CD14-positive monocyte (primary cell): ENCODE measurements around the gene CELF2. TPM values are rescaled to one million over a fixed set of nuclear protein-coding genes. Genes with fewer than 3 reads are reported as not detected.
A peak's percentile ranks its signal among the peaks of the same experiment; 100 is the strongest.

Experiments used
- DNase-seq, 3 donors: peaks; one replicate each; pipeline ENCODE4 v3.0.0-alpha.2; 2011 to 2022
- H2AFZ ChIP-seq: 2 replicates; pipeline ENCODE4 v1.6.0; 2012; ENCODE audit warnings: mild to moderate bottlenecking, low read depth, low read length, inconsistent platforms; ENCODE audit not compliant: insufficient read depth, poor library complexity, severe bottlenecking
- H3K27ac ChIP-seq, 2 donors: 1 replicate in 1 of 2; 2 replicates in 1 of 2; pipeline ENCODE4 v1.5.1; 2012 to 2013; ENCODE audit warnings: low read length in 2 of 2, control low read depth in 1 of 2, inconsistent platforms in 1 of 2, low read depth in 1 of 2, mild to moderate bottlenecking in 1 of 2
- H3K27me3 ChIP-seq, 2 donors: one replicate each; pipeline versions ENCODE4 v1.6.0 to v1.6.1; 2011 to 2013; ENCODE audit warnings: low read length in 2 of 2; ENCODE audit not compliant: control insufficient read depth in 2 of 2, insufficient read depth in 2 of 2
- H3K36me3 ChIP-seq, 2 donors: replicated peaks in 1 of 2; 1 replicate in 1 of 2; 2 replicates in 1 of 2; pipeline versions ENCODE4 v1.5.1 to v1.6.1; 2012 to 2013; ENCODE audit warnings: low read length in 2 of 2, control low read depth in 1 of 2, inconsistent platforms in 1 of 2, mild to moderate bottlenecking in 1 of 2; ENCODE audit not compliant: insufficient read depth in 2 of 2, control insufficient read depth in 1 of 2
- H3K4me1 ChIP-seq, 2 donors: 1 replicate in 1 of 2; 2 replicates in 1 of 2; pipeline versions ENCODE4 v1.5.1 to v1.6.1; 2012 to 2013; ENCODE audit warnings: low read length in 2 of 2, control low read depth in 1 of 2, inconsistent platforms in 1 of 2, mild to moderate bottlenecking in 1 of 2, moderate library complexity in 1 of 2; ENCODE audit not compliant: insufficient read depth in 2 of 2, control insufficient read depth in 1 of 2
- H3K4me2 ChIP-seq: replicated peaks from 2 replicates; pipeline ENCODE3; 2012; ENCODE audit warnings: low read length, moderate library complexity, mild to moderate bottlenecking; ENCODE audit not compliant: poor library complexity, severe bottlenecking; ENCODE audit errors: extremely low read depth
- H3K4me3 ChIP-seq, 3 experiments: fragments of 200-600 bp in 1 of 3; sonication (generic) in 1 of 3; replicated peaks in 1 of 3; 1 replicate in 2 of 3; 2 replicates in 1 of 3; pipeline ENCODE4 v1.5.1; 2011 to 2013; ENCODE audit warnings: low read length in 3 of 3, mild to moderate bottlenecking in 3 of 3, control low read depth in 2 of 3, low read depth in 2 of 3, inconsistent platforms in 1 of 3, moderate library complexity in 1 of 3
- H3K79me2 ChIP-seq: 2 replicates; pipeline ENCODE4 v1.6.0; 2012; ENCODE audit warnings: mild to moderate bottlenecking, control low read depth, inconsistent platforms, low read length, moderate library complexity; ENCODE audit not compliant: insufficient read depth
- H3K9ac ChIP-seq: 2 replicates; pipeline ENCODE4 v1.6.0; 2017; ENCODE audit warnings: low read length, mild to moderate bottlenecking; ENCODE audit not compliant: insufficient read depth, poor library complexity, severe bottlenecking
- H3K9me3 ChIP-seq, 2 donors: replicated peaks in 1 of 2; 1 replicate in 1 of 2; 2 replicates in 1 of 2; pipeline versions ENCODE4 v1.5.1 to v1.6.1; 2012 to 2013; ENCODE audit warnings: low read length in 2 of 2, control low read depth in 1 of 2; ENCODE audit not compliant: control insufficient read depth in 1 of 2, insufficient read depth in 1 of 2
- H4K20me1 ChIP-seq: 2 replicates; pipeline ENCODE4 v1.6.0; 2012; ENCODE audit warnings: mild to moderate bottlenecking, low read length, control low read depth, moderate library complexity; ENCODE audit not compliant: insufficient read depth
- H3K27ac Mint-ChIP-seq, 7 donors: one replicate each; pipeline ENCODE4 v1.8.0; 2020; ENCODE audit warnings: mild to moderate bottlenecking in 7 of 7, mixed read lengths in 7 of 7, moderate library complexity in 6 of 7, inconsistent platforms in 2 of 7
- H3K27me3 Mint-ChIP-seq, 3 donors: one replicate each; pipeline ENCODE4 v1.8.0; 2021 to 2022; ENCODE audit warnings: low read depth in 3 of 3, mild to moderate bottlenecking in 3 of 3, mixed read lengths in 3 of 3, moderate library complexity in 3 of 3, inconsistent platforms in 1 of 3
- H3K36me3 Mint-ChIP-seq, 2 donors: one replicate each; pipeline ENCODE4 v1.8.0; 2020; ENCODE audit warnings: mixed read lengths in 2 of 2, inconsistent platforms in 1 of 2, mild to moderate bottlenecking in 1 of 2
- H3K4me1 Mint-ChIP-seq: one replicate; pipeline ENCODE4 v1.8.0; 2020; ENCODE audit warnings: mild to moderate bottlenecking, mixed read lengths
- H3K4me3 Mint-ChIP-seq, 2 donors: one replicate each; pipeline ENCODE4 v1.8.0; 2020; ENCODE audit warnings: mild to moderate bottlenecking in 2 of 2, mixed read lengths in 2 of 2, moderate library complexity in 1 of 2
- H3K9me3 Mint-ChIP-seq, 7 donors: one replicate each; pipeline ENCODE4 v1.8.0; 2020 to 2022; ENCODE audit warnings: mixed read lengths in 7 of 7, mild to moderate bottlenecking in 6 of 7, moderate library complexity in 6 of 7, inconsistent platforms in 2 of 7
- CTCF ChIP-seq: fragments of 200-600 bp; IDR thresholded peaks from one replicate; pipeline ENCODE4 v1.8.0; 2022; ENCODE audit warnings: antibody characterized with exemption, mild to moderate bottlenecking
- WGBS: methylation state at CpG from one replicate; pipeline ENCODE4 v1.1.5; 2013; ENCODE audit warnings: missing lambda C conversion rate; ENCODE audit not compliant: insufficient coverage; 5-methylcytosine and 5-hydroxymethylcytosine counted together
- intact Hi-C, 2 donors: fragments of 100-400 bp; cut with micrococcal nuclease; formaldehyde crosslinking; loops; one replicate each; pipeline versions ENCODE4 v1.15.0 to v1.15.1; 2023
- polyA plus RNA-seq, 3 donors: library from polyadenylated mRNA; depleted of rRNA in 1 of 3; unstranded in 2 of 3; stranded (reverse) in 1 of 3; fragments of 300-500 nt in 2 of 3; fragments of >200 nt in 1 of 3; fragmentation: Illumina TruSeq in 2 of 3; gene quantifications; 1 replicate in 2 of 3; 2 replicates in 1 of 3; pipeline ENCODE4 v1.2.3, GENCODE V29; 2012 to 2021

The CELF2 gene
- polyA plus RNA-seq, 3 donors: 53.5 to 93.3 (median 80.5) TPM

GRCh38 chr10:11098666-11099065, 81.0 kb downstream of the CELF2 start:
- intact Hi-C loops: no loop called here
- DNase-seq: no peak
- no peak overlapping the region for H3K4me3 Mint-ChIP-seq
- Histone ChIP-seq H3K27ac (no peak overlapping the region), H3K27me3 (no peaks in the 10 kb centered on the region), H3K79me2 (no peaks in the 10 kb centered on the region), H3K9ac (no peak overlapping the region), H2AFZ (no peak overlapping the region), H3K4me3 (no peak overlapping the region), H3K36me3 (no peaks in the 10 kb centered on the region), H3K4me1 (no peaks in the 10 kb centered on the region), H3K4me2 (no peak overlapping the region), H4K20me1 (no peaks in the 10 kb centered on the region), H3K9me3 (no peaks in the 10 kb centered on the region)
- no peaks in the 10 kb centered on the region for H3K36me3 Mint-ChIP-seq
- TF ChIP-seq CTCF: no peak
- WGBS: 100% methylated on average over 1 of the region's 10 CpGs
- peaks cover 0 to 5% (median 1%) of the 10 kb centered on the region in 3 donors for H3K27me3 Mint-ChIP-seq
- H3K27ac Mint-ChIP-seq: no peak overlapping the region
- H3K4me1 Mint-ChIP-seq: peaks cover 2% of the 10 kb centered on the region
- H3K9me3 Mint-ChIP-seq: peaks cover 0 to 2% (median 0%) of the 10 kb centered on the region in 7 donors

DNA sequence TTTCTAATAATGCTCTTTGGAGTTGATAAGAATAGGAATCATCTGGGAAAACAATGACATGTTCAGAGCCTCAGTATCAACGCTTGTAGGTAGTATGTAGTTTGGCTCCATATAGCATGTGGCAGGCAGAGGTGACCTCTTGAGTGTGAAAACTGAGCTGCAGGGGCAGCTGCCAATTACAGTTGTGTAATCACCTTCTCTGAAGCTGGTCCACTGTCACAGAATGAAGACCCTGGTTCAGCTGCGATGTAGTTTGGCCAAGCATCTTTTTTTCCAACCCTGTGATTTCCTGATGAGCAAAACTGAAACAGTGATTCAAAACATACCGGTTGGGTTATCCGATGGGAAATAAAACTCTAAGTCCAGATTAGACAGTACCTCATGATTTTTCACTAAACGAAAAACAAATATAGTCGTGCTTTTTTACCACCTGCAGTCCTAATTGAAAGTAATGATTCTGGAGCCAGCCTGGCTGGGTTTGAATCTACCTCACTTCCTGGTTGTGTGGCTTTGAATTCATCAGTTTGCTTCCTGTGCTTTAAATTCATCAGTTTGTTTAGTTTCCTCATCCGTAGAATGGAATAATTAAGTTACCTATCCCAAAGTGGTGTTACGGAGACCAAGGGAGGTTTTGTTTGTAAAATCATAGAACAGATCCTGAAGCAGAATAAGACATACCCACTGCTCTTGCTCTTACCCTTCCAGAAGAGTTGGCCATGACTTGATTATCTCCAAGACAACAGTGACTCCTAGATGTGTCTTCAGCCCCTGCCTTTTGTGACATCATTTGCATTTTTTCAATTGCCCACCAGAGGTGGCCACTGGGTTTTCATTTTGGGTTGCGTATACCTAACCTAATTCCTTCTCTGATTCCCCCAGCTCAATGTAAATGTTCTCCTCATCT, 87.4 kb downstream of the CELF2 start:
- H3K9me3 Mint-ChIP-seq: peaks cover 2 to 8% (median 5%) of the 10 kb centered on the region in 7 donors
- no peaks in the 10 kb centered on the region for H3K36me3 ChIP-seq
- peak overlapping the region in 1 of 7 donors; percentile 37 for H3K27ac Mint-ChIP-seq
- TF ChIP-seq CTCF: no peak
- H3K27me3 ChIP-seq: no peaks in the 10 kb centered on the region
- H3K4me3 ChIP-seq: no peak overlapping the region
- no peaks in the 10 kb centered on the region for H3K4me1 Mint-ChIP-seq
- WGBS: 87% methylated on average over 5 of the region's 9 CpGs
- no peak overlapping the region for H3K4me2 ChIP-seq
- H2AFZ ChIP-seq: no peak overlapping the region
- no peak for DNase-seq
- no peaks in the 10 kb centered on the region for H3K4me1 ChIP-seq
- no peak overlapping the region for H3K9ac ChIP-seq
- peaks cover 1 to 4% (median 2%) of the 10 kb centered on the region in 3 donors for H3K27me3 Mint-ChIP-seq
- no peaks in the 10 kb centered on the region for H3K36me3 Mint-ChIP-seq
- H3K79me2 ChIP-seq: no peaks in the 10 kb centered on the region
- H3K4me3 Mint-ChIP-seq: no peak overlapping the region
- intact Hi-C loops: loop anchor here in 1 of 2 donors (10.0 kb wide), 1 partner anchor 170 kb away; no protein-coding TSS in a partner anchor
- peaks cover 0 to 7% of the 10 kb centered on the region in 2 donors for H3K9me3 ChIP-seq
- no peak overlapping the region for H3K27ac ChIP-seq
- H4K20me1 ChIP-seq: no peaks in the 10 kb centered on the region
